ENCODE measurements around the gene HTR3E. TPM values are rescaled to one million over a fixed set of nuclear protein-coding genes. Genes with fewer than 3 reads are reported as not detected.
"Not testable (repeated sequence)": the region's sequence is repeated elsewhere in the genome, so short reads cannot be mapped to it uniquely, and the experiment has no call there.

HTR3E gene
- total RNA-seq = not detected

GRCh38 chr3:184096811-184097383 lies at the start of gene HTR3E:
Gene HTR3E (plus strand): TSS chr3:184097064. CDS start chr3:184097530, 466 bp downstream.
- no peak for DNase-seq (ENCODE audit: low spot score)

DNA sequence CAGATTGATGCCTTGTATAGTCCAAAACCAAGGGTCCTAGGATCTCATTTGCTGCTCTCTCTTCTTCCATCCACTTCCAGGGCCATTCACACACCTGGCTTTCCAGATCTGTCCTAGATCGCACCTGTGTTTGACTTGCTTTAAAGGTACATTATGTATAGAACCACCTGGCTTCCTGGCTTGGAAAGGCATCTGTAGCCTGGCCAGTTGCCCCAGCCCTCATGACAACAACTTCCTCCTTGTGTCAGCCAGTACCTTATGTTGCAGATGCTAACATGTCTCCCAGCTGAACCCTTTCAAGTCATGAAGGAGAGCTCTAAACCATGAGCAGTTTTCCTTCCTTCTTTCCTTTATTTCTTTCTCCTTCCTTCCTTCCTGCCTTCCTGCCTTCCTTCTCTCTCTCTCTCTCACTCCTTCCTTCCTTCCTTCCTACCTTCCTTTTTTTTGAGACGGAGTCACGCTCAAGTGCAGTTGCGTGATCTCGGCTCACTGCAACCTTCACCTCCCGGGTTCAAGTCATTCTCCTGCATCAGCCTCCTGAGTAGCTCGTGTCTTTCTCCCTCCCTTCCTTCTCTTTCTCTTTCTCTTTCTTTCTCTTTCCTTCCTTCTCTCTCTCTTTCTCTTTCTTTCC lies 46.5 kb upstream of the HTR3E start:
- DNase-seq (ENCODE audit: low spot score) = no peak

DNA sequence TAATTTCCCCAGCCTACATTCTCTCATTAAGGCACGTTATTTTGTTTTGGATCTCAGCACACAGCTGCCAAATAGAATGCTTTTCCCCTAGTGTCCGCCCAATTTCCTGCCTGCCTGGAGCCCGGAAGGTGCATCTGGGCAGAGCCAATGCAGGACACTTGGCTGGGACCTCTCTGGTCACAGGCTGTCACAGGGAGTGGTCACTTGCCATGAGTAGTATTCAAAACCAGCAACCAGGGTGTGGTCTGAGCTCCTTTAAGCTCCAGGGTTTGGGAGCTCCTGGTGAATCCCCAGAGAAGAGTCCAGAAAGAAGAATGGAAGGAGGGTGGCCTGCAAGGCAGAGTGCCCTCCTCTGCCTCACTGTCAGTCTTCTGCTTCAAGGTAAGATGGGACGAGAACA lies 44.1 kb upstream of the HTR3E start, which contains the start of gene HTR3C:
Gene HTR3C (plus strand): TSS at position 281 of the 400 bp plus-strand sequence. CDS start 34 bp downstream, at position 315.
- DNase-seq (ENCODE audit: low spot score) = no peak

GRCh38 chr3:184058029-184058428 lies 38.8 kb upstream of the HTR3E start:
- DNase-seq (ENCODE audit: low spot score) = no peak

DNA sequence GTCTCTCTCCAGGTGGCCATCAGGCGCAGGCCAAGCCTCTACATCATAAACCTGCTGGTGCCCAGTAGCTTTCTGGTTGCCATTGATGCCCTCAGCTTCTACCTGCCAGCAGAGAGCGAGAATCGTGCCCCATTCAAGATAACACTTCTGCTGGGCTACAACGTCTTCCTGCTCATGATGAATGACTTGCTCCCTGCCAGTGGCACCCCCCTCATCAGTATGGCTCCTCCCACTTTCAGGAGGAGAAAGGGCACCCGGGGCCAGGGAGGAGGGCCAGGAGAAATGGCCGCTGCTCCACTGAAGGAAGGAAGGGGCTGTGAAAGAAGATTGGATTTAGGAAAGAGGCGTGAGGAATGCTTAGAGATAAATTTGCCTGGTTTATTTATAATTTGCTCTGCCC lies 37.4 kb upstream of the HTR3E start:
- no peak for DNase-seq (ENCODE audit: low spot score)

- DNase-seq (ENCODE audit: low spot score) = no peak
Measured at GRCh38 chr3:184062637-184063036, 34.2 kb upstream of the HTR3E start.

- DNase-seq (ENCODE audit: low spot score) = no peak
Measured at GRCh38 chr3:184066211-184066610, 30.7 kb upstream of the HTR3E start.

DNA sequence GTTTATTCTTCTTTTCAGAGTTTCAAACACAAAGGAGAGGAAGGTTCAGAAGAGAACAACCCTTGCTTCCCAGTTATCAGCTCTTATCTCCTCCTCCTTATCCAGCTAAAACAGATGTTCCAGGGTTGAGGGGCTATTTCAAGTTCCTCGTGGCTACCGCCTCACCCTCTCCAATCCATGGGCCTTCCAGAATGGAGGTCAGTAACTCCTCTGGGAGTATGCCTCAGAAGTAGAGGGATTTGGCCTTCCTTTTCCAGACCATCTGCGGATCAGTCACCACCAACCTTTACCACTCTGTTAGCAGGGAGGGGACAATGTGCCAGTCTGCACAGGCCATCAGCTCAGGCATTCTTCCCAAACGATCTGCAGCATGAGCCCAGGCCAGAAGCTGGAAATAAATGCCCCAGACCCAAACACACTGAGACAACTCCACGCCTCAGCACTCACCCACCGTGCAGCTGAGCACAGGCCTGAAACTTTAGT lies 29.2 kb upstream of the HTR3E start:
- no peak for DNase-seq (ENCODE audit: low spot score)

DNA sequence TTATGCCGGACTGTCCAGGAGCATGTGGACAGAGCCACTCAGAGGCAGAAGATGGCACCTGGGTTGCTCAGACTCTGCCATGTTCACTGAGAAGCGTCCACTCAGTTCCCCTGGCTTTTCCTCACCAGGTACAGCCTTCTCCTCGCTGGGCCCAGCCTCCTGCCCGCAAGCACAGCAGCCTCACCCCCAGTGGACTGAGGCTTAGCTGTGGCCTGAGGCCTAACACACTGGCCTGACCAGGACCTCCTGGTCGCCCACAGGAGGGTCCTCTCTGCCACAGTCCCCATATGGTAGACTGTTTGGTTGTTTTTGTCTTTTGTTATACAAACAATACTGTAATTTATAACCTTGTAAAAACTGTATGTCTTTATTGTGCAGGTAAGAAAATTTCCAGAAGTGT lies 28.5 kb upstream of the HTR3E start:
- no peak for DNase-seq (ENCODE audit: low spot score)

DNA sequence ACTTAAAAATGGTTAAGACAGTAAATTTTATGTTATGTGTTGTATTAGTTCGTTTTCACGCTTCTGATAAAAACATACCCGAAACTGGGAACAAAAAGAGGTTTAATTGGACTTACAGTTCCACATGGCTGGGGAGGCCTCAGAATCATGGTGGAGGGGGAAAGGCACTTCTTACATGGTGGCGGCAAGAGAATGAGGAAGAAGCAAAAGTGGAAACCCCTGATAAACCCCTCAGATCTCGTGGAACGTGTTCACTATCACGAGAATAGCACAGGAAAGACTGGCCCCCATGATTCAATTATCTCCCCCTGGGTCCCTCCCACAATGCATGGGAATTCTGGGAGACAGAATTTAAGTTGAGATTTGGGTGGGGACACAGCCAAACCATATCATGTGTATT lies 25.7 kb upstream of the HTR3E start:
- DNase-seq (ENCODE audit: low spot score) = not testable (repeated sequence)

DNA sequence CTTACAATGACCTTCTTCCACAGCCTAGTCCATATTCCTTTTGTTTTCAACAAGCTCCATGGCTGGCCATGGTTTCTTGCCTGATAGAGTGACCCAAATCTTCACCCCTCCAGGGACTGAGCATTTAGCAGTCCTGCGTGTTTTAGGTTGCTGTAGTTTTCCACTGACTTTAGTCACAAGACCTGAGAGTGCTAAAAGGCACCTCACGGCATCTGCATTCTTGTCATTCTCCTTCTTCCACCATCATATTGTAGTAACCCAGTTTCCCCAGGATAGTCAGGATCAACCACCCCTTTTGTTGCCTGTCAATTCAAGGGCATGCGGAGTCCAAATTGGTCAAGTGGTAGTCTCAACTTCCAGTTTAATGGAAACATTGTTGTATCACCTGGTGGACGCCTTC lies 23.2 kb upstream of the HTR3E start:
- DNase-seq (ENCODE audit: low spot score) = no peak

DNA sequence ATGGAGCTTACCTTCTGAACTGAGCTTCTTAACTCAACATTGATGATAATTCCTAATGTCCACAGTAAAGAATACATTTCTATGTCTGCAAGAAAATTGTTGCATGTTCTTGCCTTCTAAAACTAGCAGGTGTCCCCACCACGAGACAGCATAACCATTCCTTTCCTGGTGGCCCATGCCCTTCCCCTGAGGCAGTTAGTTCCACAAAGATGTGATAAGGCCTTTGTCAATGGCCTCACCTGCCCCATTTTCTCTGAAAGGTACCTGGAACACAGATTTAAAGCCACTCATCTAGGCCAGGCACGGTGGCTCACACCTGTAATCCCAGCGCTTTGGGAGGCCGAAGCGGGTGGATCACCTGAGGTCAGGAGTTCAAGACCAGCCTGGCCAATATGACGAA lies 21.0 kb upstream of the HTR3E start:
- no peak for DNase-seq (ENCODE audit: low spot score)

DNA sequence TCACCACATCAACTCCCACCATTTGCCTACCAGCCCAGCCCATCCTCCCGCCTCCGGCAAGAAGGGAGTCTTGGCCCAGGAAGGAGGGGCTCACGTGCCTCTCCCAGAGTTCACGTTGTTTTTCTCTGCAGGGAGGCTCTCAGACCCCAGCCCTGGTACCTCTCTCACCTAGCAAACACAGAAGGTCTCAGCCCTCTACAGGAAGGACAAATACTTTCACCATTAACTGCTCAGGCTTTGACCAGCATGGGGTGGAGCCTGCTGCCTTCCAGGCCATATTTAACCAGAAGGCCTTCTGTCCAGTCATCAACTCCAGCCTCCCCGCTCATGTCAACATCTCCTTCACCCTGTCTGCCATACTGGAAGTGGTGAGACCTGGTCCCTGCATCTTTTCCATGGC lies 19.0 kb upstream of the HTR3E start:
- no peak for DNase-seq (ENCODE audit: low spot score)

GRCh38 chr3:184078851-184079250 lies 18.0 kb upstream of the HTR3E start:
- DNase-seq (ENCODE audit: low spot score) = no peak

- no peak for DNase-seq (ENCODE audit: low spot score)
Measured at GRCh38 chr3:184081116-184081830, 15.6 kb upstream of the HTR3E start.

DNA sequence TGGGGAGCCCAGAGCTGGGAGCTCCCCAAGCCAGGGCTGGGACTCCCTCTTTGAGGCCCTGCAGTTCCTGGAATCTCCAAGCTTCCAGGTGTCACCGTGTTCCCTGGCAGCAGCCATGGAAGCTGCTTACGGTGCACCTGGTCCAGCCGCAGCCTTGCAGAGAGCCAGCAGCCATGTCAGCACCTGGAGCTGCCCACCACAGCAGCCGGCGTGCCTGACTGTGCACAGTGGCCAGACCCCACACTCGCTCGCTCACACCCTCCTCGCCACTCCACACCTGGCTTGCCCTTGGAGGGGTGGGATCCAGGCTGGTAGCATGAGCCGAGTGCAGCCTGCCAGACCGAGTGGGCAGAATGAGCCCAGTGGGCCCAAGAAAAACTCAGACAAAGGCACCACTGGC lies 14.8 kb upstream of the HTR3E start:
- no peak for DNase-seq (ENCODE audit: low spot score)

DNA sequence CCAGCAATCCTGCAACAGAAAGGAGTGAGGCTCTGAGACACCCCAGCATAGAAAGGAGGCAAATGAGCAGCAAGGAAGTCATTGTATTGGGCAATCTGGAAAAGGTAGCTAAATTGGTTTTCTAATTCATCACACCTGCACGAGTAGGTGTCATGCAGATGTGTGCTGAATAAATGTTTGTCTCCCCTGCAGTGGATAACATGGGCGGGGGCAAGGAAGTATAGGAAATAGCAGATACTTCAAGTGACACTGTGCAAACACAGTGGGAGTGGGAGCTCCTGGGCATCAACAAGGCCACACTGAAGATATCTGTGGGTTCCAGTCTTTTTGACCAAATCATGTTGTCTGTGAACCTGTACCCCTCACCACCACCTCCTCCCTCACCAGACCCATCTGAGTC lies 14.4 kb upstream of the HTR3E start:
- no peak for DNase-seq (ENCODE audit: low spot score)

- peak; percentile 49 for DNase-seq (ENCODE audit: low spot score)
Measured at GRCh38 chr3:184085389-184085852, 11.4 kb upstream of the HTR3E start.

DNA sequence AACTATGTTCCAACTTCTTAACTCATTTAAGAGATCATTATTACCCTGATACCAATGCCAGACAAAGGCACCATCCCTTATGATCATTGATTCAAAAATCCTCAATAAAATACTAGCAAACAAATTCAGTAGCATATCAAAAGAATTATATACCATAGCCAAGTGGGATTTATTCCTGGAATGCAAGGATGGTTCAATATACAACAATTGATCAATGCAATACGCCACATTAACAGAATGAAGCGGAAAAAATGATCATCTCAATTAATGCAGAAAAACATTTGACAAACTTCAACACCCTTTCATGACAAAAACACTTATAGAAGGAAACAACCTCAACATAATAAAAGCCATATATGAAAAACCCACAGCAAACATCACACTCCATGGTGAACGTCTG lies 4.7 kb upstream of the HTR3E start:
- DNase-seq (ENCODE audit: low spot score) = no peak

DNA sequence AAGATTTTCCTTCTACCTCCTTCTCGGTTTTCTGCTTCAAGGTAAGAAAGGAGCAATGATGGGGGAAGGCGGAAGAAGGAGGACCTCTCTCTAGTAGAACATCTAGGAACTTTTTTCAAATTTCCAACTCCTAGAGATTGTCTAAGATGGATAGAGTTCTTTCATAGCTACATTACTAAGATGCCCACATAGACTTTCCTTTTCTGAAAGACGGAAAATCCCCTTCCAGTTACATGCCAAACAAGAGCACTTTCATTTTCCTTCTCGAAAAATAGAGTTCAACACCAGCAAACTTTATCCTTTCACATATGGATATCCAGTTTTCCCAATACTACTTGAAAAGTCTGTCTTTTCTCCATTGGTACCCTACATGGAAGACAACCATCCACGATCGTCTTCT lies 692 bp downstream of the HTR3E start:
- no peak for DNase-seq (ENCODE audit: low spot score)

- DNase-seq (ENCODE audit: low spot score) = no peak
Measured at GRCh38 chr3:184099806-184100686, 3.2 kb downstream of the HTR3E start.

DNA sequence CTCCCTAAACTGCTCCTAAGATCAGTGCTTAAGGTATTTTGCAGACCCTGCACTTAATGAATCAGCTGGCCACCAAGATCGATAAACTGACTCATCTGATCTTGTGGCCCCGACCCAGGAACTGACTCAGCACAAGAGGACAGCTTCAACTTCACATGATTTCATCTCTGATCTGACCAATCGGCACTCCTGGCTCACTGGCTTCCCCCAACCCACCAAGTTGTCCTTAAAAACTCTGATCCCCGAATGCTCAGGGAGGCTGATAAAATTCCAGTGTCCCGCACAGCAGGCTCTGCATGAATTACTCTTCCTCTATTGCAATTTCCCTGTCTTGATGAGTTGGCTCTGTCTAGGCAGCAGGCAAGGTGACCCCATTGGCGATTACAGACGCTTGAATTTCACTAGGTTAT lies 13.5 kb downstream of the HTR3E start:
- no peak for DNase-seq (ENCODE audit: low spot score)

Measured in ureter (tissue), 1 donor.